GM23338 (cell line): ENCODE data around the gene LILRA1. TPM values are rescaled to one million over a fixed set of nuclear protein-coding genes. Genes with fewer than 3 reads are reported as not detected.

Experiments used
- ATAC-seq: fragments of 200-7000 bp; cut with Tn5 transposase; 3 replicates; pipeline ENCODE4 v1.9.1; 2020
- DNase-seq: peaks from one replicate; pipeline ENCODE4 v3.0.0-alpha.2; 2015; ENCODE audit warnings: low spot score
- H2AFZ ChIP-seq: fragments of 200-600 bp; sonication (generic); 2 replicates; pipeline ENCODE4 v1.8.0; 2016; ENCODE audit warnings: antibody characterized with exemption, mild to moderate bottlenecking, moderate library complexity
- H3F3A ChIP-seq: fragments of 200-600 bp; sonication (generic); replicated peaks from 2 replicates; pipeline ENCODE4 v1.8.0; 2017; ENCODE audit warnings: antibody characterized with exemption, mixed run types, low read depth
- H3K27ac ChIP-seq: fragments of 200-600 bp; sonication (generic); 2 replicates; pipeline ENCODE4 v1.6.1; 2016; ENCODE audit warnings: low read depth
- H3K27me3 ChIP-seq: fragments of 200-600 bp; sonication (generic); 2 replicates; pipeline ENCODE4 v1.8.0; 2016; ENCODE audit warnings: mild to moderate bottlenecking, mixed run types, moderate library complexity; ENCODE audit not compliant: insufficient read depth
- H3K36me3 ChIP-seq: fragments of 200-600 bp; sonication (generic); 2 replicates; pipeline ENCODE4 v1.8.0; 2016; ENCODE audit warnings: mild to moderate bottlenecking; ENCODE audit not compliant: insufficient read depth
- H3K4me1 ChIP-seq: fragments of 200-600 bp; sonication (generic); 2 replicates; pipeline ENCODE4 v1.8.0; 2016; ENCODE audit warnings: mild to moderate bottlenecking, moderate library complexity; ENCODE audit not compliant: insufficient read depth
- H3K4me2 ChIP-seq: fragments of 200-600 bp; sonication (generic); 2 replicates; pipeline ENCODE4 v1.7.1; 2017; ENCODE audit warnings: mixed run types
- H3K4me3 ChIP-seq: fragments of 200-600 bp; sonication (generic); 2 replicates; pipeline ENCODE4 v1.6.1; 2016; ENCODE audit warnings: mixed run types
- H3K79me2 ChIP-seq: fragments of 200-600 bp; sonication (generic); replicated peaks from 2 replicates; pipeline ENCODE4 v1.8.0; 2017; ENCODE audit warnings: mild to moderate bottlenecking; ENCODE audit not compliant: insufficient read depth
- H3K9me2 ChIP-seq: fragments of 200-600 bp; sonication (generic); 2 replicates; pipeline ENCODE4 v1.8.0; 2017; ENCODE audit not compliant: insufficient read depth
- H4K20me1 ChIP-seq: fragments of 200-600 bp; sonication (generic); replicated peaks from 2 replicates; pipeline ENCODE4 v1.8.0; 2017; ENCODE audit warnings: mild to moderate bottlenecking; ENCODE audit not compliant: insufficient read depth
- H3K27ac Mint-ChIP-seq: 2 replicates; pipeline ENCODE4 v1.8.0; 2020; ENCODE audit warnings: inconsistent platforms, mild to moderate bottlenecking, moderate library complexity, mixed read lengths
- H3K27me3 Mint-ChIP-seq: 3 replicates; pipeline ENCODE4 v1.8.0; 2022; ENCODE audit warnings: low read depth, mild to moderate bottlenecking, moderate library complexity, mixed read lengths, inconsistent platforms; ENCODE audit not compliant: insufficient read depth, poor library complexity
- H3K36me3 Mint-ChIP-seq: 3 replicates; pipeline ENCODE4 v1.8.0; 2021; ENCODE audit warnings: low read depth, mild to moderate bottlenecking, inconsistent platforms, moderate library complexity, mixed read lengths
- H3K4me1 Mint-ChIP-seq: 3 replicates; pipeline ENCODE4 v1.8.0; 2020; ENCODE audit warnings: mild to moderate bottlenecking, inconsistent platforms, mixed read lengths
- H3K4me3 Mint-ChIP-seq: 3 replicates; pipeline ENCODE4 v1.8.0; 2021; ENCODE audit warnings: moderate library complexity, mild to moderate bottlenecking, inconsistent platforms, mixed read lengths
- H3K9me3 Mint-ChIP-seq: 3 replicates; pipeline ENCODE4 v1.8.0; 2020; ENCODE audit warnings: moderate library complexity, mild to moderate bottlenecking, inconsistent platforms, mixed read lengths
- CTCF ChIP-seq, 2 experiments: fragments of 200-600 bp in 1 of 2; sonication (generic) in 1 of 2; conservative IDR thresholded peaks; 2 replicates each; pipeline versions ENCODE4 v1.5.1 to v1.6.1; 2016 to 2017; ENCODE audit warnings: antibody characterized with exemption in 2 of 2, low read depth in 2 of 2, mild to moderate bottlenecking in 2 of 2, moderate library complexity in 1 of 2
- EZH2phosphoT487 ChIP-seq: fragments of 200-600 bp; sonication (generic); IDR thresholded peaks from one replicate; pipeline ENCODE4 v1.8.1; 2018; ENCODE audit warnings: antibody characterized with exemption; ENCODE audit not compliant: unreplicated experiment
- POLR2AphosphoS5 ChIP-seq: IDR thresholded peaks from 2 replicates; pipeline ENCODE4 v1.6.1; 2016; ENCODE audit warnings: antibody characterized with exemption, low read depth
- REST ChIP-seq: IDR thresholded peaks from one replicate; pipeline ENCODE4 v1.6.1; 2018; ENCODE audit warnings: antibody characterized with exemption; ENCODE audit not compliant: unreplicated experiment
- ZNF331 ChIP-seq: fragments of 250-450 bp; sonication (Bioruptor Pico); IDR thresholded peaks from 2 replicates; pipeline ENCODE4 v1.5.0; 2020; ENCODE audit warnings: low read depth, mild to moderate bottlenecking, moderate library complexity
- ZNF462 ChIP-seq: fragments of 250-450 bp; sonication (Bioruptor Pico); IDR thresholded peaks from 2 replicates; pipeline ENCODE4 v1.5.0; 2020; ENCODE audit warnings: mild to moderate bottlenecking, moderate library complexity
- polyA plus RNA-seq: library from polyadenylated mRNA; unstranded; fragments of >200 nt; fragmentation: Nextera tagmentation; extraction: Ambion mirVana; gene quantifications from 2 replicates; pipeline ENCODE4 v1.2.1, GENCODE V29; 2016
- total RNA-seq: library from RNA; depleted of rRNA; stranded (reverse); fragments of >200 nt; shearing (Covaris generic); gene quantifications from 2 replicates; pipeline ENCODE4 v1.2.3, GENCODE V29; 2014

The LILRA1 gene
- total and polyA plus RNA-seq, 2 experiments from 2014 or later, result not detected

- TF ChIP-seq ZNF462 (CRISPR knock-in tag) (no peak), POLR2AphosphoS5 (no peak), CTCF (conservative IDR thresholded peaks at IDR 0.05; ENCODE audit: low read depth in 2 of 2) (no peak), EZH2phosphoT487 (no peak)
Observed at GRCh38 chr19:54556194-54556593, 37.2 kb upstream of the LILRA1 start (continued).

GRCh38 chr19:54558339-54558738 is 35.1 kb upstream of the LILRA1 start:
- Histone ChIP-seq H3F3A (no peaks in the 10 kb centered on the region), H3K4me3 (no peak overlapping the region), H3K27me3 (no peaks in the 10 kb centered on the region), H3K4me2 (no peak overlapping the region), H3K79me2 (no peaks in the 10 kb centered on the region), H3K4me1 (no peaks in the 10 kb centered on the region), H3K9me2 (no peaks in the 10 kb centered on the region), H4K20me1 (no peaks in the 10 kb centered on the region), H2AFZ (no peak overlapping the region), H3K27ac (no peak overlapping the region), H3K36me3 (no peaks in the 10 kb centered on the region)
- DNase-seq, result peak; percentile 4
- TF ChIP-seq REST (peak; percentile 57), ZNF331 (CRISPR knock-in tag) (no peak)
- Mint-ChIP-seq H3K27me3 (peaks cover 3% of the 10 kb centered on the region), H3K36me3 (peaks cover 24% of the 10 kb centered on the region), H3K9me3 (peaks cover 87% of the 10 kb centered on the region), H3K4me3 (no peak overlapping the region), H3K4me1 (no peaks in the 10 kb centered on the region), H3K27ac (no peak overlapping the region)
- ATAC-seq, result no peak
